NCI-H526 treated with DMSO at 0.1 percent for 48 hours (cell line): ENCODE measurements around the gene PPIH.
"Not testable (repeated sequence)": the region's sequence is repeated elsewhere in the genome, so short reads cannot be mapped to it uniquely, and the experiment has no call there.

ENCODE experiments used
- DNase-seq: peaks from one replicate; lab custom pipeline; 2025; lab: John Stamatoyannopoulos, UW

The PPIH gene

GRCh38 chr1:42657981-42658876 is at the start of gene PPIH:
Gene PPIH, plus strand, starts transcription at chr1:42658423. Its CDS starts 24 bp downstream, at chr1:42658447.
- DNase-seq = peak; percentile 97

GRCh38 chr1:42613803-42614131 is 44.5 kb upstream of the PPIH start:
- no peak for DNase-seq

- no peak for DNase-seq
These were observed 39.4 kb upstream of the PPIH start for GRCh38 chr1:42618866-42619265.

GRCh38 chr1:42620307-42620706 is 37.9 kb upstream of the PPIH start:
- no peak for DNase-seq

GRCh38 chr1:42621180-42621579 is 37.0 kb upstream of the PPIH start:
- DNase-seq = not testable (repeated sequence)

GRCh38 chr1:42627205-42627604 is 31.0 kb upstream of the PPIH start:
- DNase-seq = not testable (repeated sequence)

- no peak for DNase-seq
These were observed 19.1 kb upstream of the PPIH start for GRCh38 chr1:42639116-42639515.

GRCh38 chr1:42646056-42646455 is 12.2 kb upstream of the PPIH start:
- no peak for DNase-seq

GRCh38 chr1:42657201-42657600 is 1.0 kb upstream of the PPIH start:
- DNase-seq = no peak

GRCh38 chr1:42658877-42659337 is 684 bp downstream of the PPIH start:
- DNase-seq = no peak

GRCh38 chr1:42660907-42661500 is 2.8 kb downstream of the PPIH start:
- no peak for DNase-seq

GRCh38 chr1:42669936-42670335 is 11.7 kb downstream of the PPIH start:
- no peak for DNase-seq

- no peak for DNase-seq
These were observed 12.2 kb downstream of the PPIH start for GRCh38 chr1:42670425-42670824.

- DNase-seq = no peak
These were observed 16.0 kb downstream of the PPIH start for GRCh38 chr1:42674214-42674613.

- DNase-seq = no peak
These were observed 16.5 kb downstream of the PPIH start for GRCh38 chr1:42674682-42675081.

GRCh38 chr1:42675467-42675866 is 17.2 kb downstream of the PPIH start:
- DNase-seq = no peak

GRCh38 chr1:42676534-42677087 is 18.4 kb downstream of the PPIH start:
- DNase-seq = no peak

GRCh38 chr1:42679364-42679983 is 21.3 kb downstream of the PPIH start:
- DNase-seq = no peak

- no peak for DNase-seq
These were observed 21.8 kb downstream of the PPIH start for GRCh38 chr1:42680055-42680454.

- peak; percentile 65 for DNase-seq
These were observed 22.9 kb downstream of the PPIH start for GRCh38 chr1:42680921-42681683.

GRCh38 chr1:42681741-42682483 is 23.7 kb downstream of the PPIH start, which contains the start of gene YBX1:
Gene YBX1, plus strand, starts transcription at chr1:42682418. Its CDS starts 148 bp downstream, at chr1:42682566.
- peak; percentile 100 for DNase-seq
